ENCODE measurements around the gene SGMS2.

- TF ChIP-seq POLR2A (conservative IDR thresholded peaks at IDR 0.05): no peak
- no peak for TF ChIP-seq KLF16 (IDR thresholded peaks at IDR 0.05)
- TF ChIP-seq ERF (CRISPR knock-in tag; IDR thresholded peaks at IDR 0.05): no peak
These were observed 42.0 kb downstream of the SGMS2 start for GRCh38 chr4:107866726-107867125.
